NCI-H774 (cell line): ENCODE data around the gene NEIL1.
"Not testable (repeated sequence)": the region's sequence is repeated elsewhere in the genome, so short reads cannot be mapped to it uniquely, and the experiment has no call there.

Experiments
- DNase-seq: peaks from one replicate; lab custom pipeline; 2025; lab: John Stamatoyannopoulos, UW

The NEIL1 gene

GRCh38 chr15:75346796-75347221, at the start of gene NEIL1:
Gene NEIL1 (plus strand): TSS chr15:75347039. CDS start chr15:75348906, 1,867 bp downstream.
- DNase-seq = no peak

GRCh38 chr15:75298541-75299310, 48.1 kb upstream of the NEIL1 start:
- DNase-seq = not testable (repeated sequence)

GRCh38 chr15:75299311-75299688, 47.5 kb upstream of the NEIL1 start:
- DNase-seq = not testable (repeated sequence)

- DNase-seq = not testable (repeated sequence)
These were observed 46.8 kb upstream of the NEIL1 start for GRCh38 chr15:75300026-75300425.

GRCh38 chr15:75302318-75302717, 44.5 kb upstream of the NEIL1 start:
- DNase-seq = no peak

GRCh38 chr15:75302753-75303152, 44.1 kb upstream of the NEIL1 start:
- not testable (repeated sequence) for DNase-seq

- no peak for DNase-seq
These were observed 40.7 kb upstream of the NEIL1 start for GRCh38 chr15:75306188-75306587.

GRCh38 chr15:75307778-75308390, 39.0 kb upstream of the NEIL1 start:
- DNase-seq = peak; percentile 64

GRCh38 chr15:75309711-75310110, 37.1 kb upstream of the NEIL1 start:
- DNase-seq = no peak

GRCh38 chr15:75312548-75312947, 34.3 kb upstream of the NEIL1 start:
- not testable (repeated sequence) for DNase-seq

GRCh38 chr15:75313116-75313845, 33.6 kb upstream of the NEIL1 start:
- no peak for DNase-seq

- DNase-seq = no peak
These were observed 32.1 kb upstream of the NEIL1 start for GRCh38 chr15:75314552-75315290.

GRCh38 chr15:75319231-75319897, 27.5 kb upstream of the NEIL1 start:
- not testable (repeated sequence) for DNase-seq

- DNase-seq = no peak
These were observed 25.1 kb upstream of the NEIL1 start for GRCh38 chr15:75321711-75322110.

GRCh38 chr15:75325922-75326321, 20.9 kb upstream of the NEIL1 start:
- DNase-seq = no peak

GRCh38 chr15:75327005-75327404, 19.8 kb upstream of the NEIL1 start:
- DNase-seq = no peak

GRCh38 chr15:75327491-75327890, 19.3 kb upstream of the NEIL1 start:
- DNase-seq = no peak

GRCh38 chr15:75328493-75329314, 18.1 kb upstream of the NEIL1 start:
- DNase-seq = no peak

- DNase-seq = no peak
These were observed 17.3 kb upstream of the NEIL1 start for GRCh38 chr15:75329571-75329970.

GRCh38 chr15:75332093-75332492, 14.7 kb upstream of the NEIL1 start:
- not testable (repeated sequence) for DNase-seq
